ENCODE data around the gene FBXW11. TPM values are rescaled to one million over a fixed set of nuclear protein-coding genes. Genes with fewer than 3 reads are reported as not detected.
"Not testable (repeated sequence)": the region's sequence is repeated elsewhere in the genome, so short reads cannot be mapped to it uniquely, and the experiment has no call there.

FBXW11 gene
- total RNA-seq, 1 experiment from 2014 or later: 50.6 TPM

- in situ Hi-C loops (cut with HindIII; ENCODE audit: low pct_unique_long_range_greater_than_20kb, low sequenced_read_pairs): no loop called here
These were observed 25.5 kb upstream of the FBXW11 start for GRCh38 chr5:172031894-172032461.

GRCh38 chr5:172029876-172030275 is 23.4 kb upstream of the FBXW11 start:
- in situ Hi-C loops (cut with HindIII; ENCODE audit: low pct_unique_long_range_greater_than_20kb, low sequenced_read_pairs): no loop called here
- no peak for DNase-seq (ENCODE audit: low read depth, low spot score)

More at GRCh38 chr5:172031894-172032461, 25.5 kb upstream of the FBXW11 start:
- no peak for DNase-seq (ENCODE audit: low read depth, low spot score)

- DNase-seq (ENCODE audit: low read depth, low spot score): no peak
- in situ Hi-C loops (cut with HindIII; ENCODE audit: low pct_unique_long_range_greater_than_20kb, low sequenced_read_pairs): no loop called here
These were observed 21.7 kb upstream of the FBXW11 start for GRCh38 chr5:172028167-172028566.

- in situ Hi-C loops (cut with HindIII; ENCODE audit: low pct_unique_long_range_greater_than_20kb, low sequenced_read_pairs): not testable (repeated sequence)
- DNase-seq (ENCODE audit: low read depth, low spot score): peak; percentile 21
These were observed 13.8 kb upstream of the FBXW11 start for GRCh38 chr5:172020110-172020786.

GRCh38 chr5:172015346-172015745 is 8.9 kb upstream of the FBXW11 start:
- in situ Hi-C loops (cut with HindIII; ENCODE audit: low pct_unique_long_range_greater_than_20kb, low sequenced_read_pairs): no loop called here
- no peak for DNase-seq (ENCODE audit: low read depth, low spot score)

- peak; percentile 59 for DNase-seq (ENCODE audit: low read depth, low spot score)
- in situ Hi-C loops (cut with HindIII; ENCODE audit: low pct_unique_long_range_greater_than_20kb, low sequenced_read_pairs): no loop called here
These were observed 3.8 kb upstream of the FBXW11 start for GRCh38 chr5:172010278-172010677.

GRCh38 chr5:172009536-172010270 is 3.3 kb upstream of the FBXW11 start:
- in situ Hi-C loops (cut with HindIII; ENCODE audit: low pct_unique_long_range_greater_than_20kb, low sequenced_read_pairs): no loop called here
- no peak for DNase-seq (ENCODE audit: low read depth, low spot score)

- in situ Hi-C loops (cut with HindIII; ENCODE audit: low pct_unique_long_range_greater_than_20kb, low sequenced_read_pairs): no loop called here
- no peak for DNase-seq (ENCODE audit: low read depth, low spot score)
These were observed 2.3 kb upstream of the FBXW11 start for GRCh38 chr5:172008689-172009141.

- DNase-seq (ENCODE audit: low read depth, low spot score): no peak
- in situ Hi-C loops (cut with HindIII; ENCODE audit: low pct_unique_long_range_greater_than_20kb, low sequenced_read_pairs): no loop called here
These were observed 1.6 kb upstream of the FBXW11 start for GRCh38 chr5:172008111-172008455.

- DNase-seq (ENCODE audit: low read depth, low spot score): no peak
These were observed 1.0 kb upstream of the FBXW11 start for GRCh38 chr5:172007175-172008110.

GRCh38 chr5:172005708-172006320 is 624 bp downstream of the FBXW11 start:
- in situ Hi-C loops (cut with HindIII; ENCODE audit: low pct_unique_long_range_greater_than_20kb, low sequenced_read_pairs): no loop called here
- DNase-seq (ENCODE audit: low read depth, low spot score): no peak

More at GRCh38 chr5:172007175-172008110, 1.0 kb upstream of the FBXW11 start:
- in situ Hi-C loops (cut with HindIII; ENCODE audit: low pct_unique_long_range_greater_than_20kb, low sequenced_read_pairs): no loop called here

- in situ Hi-C loops (cut with HindIII; ENCODE audit: low pct_unique_long_range_greater_than_20kb, low sequenced_read_pairs): no loop called here
- no peak for DNase-seq (ENCODE audit: low read depth, low spot score)
These were observed 1.6 kb downstream of the FBXW11 start for GRCh38 chr5:172004824-172005237.

- no peak for DNase-seq (ENCODE audit: low read depth, low spot score)
These were observed 2.7 kb downstream of the FBXW11 start for GRCh38 chr5:172003746-172004145.

GRCh38 chr5:172002840-172003512 is 3.5 kb downstream of the FBXW11 start:
- in situ Hi-C loops (cut with HindIII; ENCODE audit: low pct_unique_long_range_greater_than_20kb, low sequenced_read_pairs): no loop called here
- DNase-seq (ENCODE audit: low read depth, low spot score): no peak

More at GRCh38 chr5:172003746-172004145, 2.7 kb downstream of the FBXW11 start:
- in situ Hi-C loops (cut with HindIII; ENCODE audit: low pct_unique_long_range_greater_than_20kb, low sequenced_read_pairs): no loop called here

GRCh38 chr5:172002310-172002709 is 4.1 kb downstream of the FBXW11 start:
- peak; percentile 45 for DNase-seq (ENCODE audit: low read depth, low spot score)
- in situ Hi-C loops (cut with HindIII; ENCODE audit: low pct_unique_long_range_greater_than_20kb, low sequenced_read_pairs): no loop called here

GRCh38 chr5:171999877-172000276 is 6.6 kb downstream of the FBXW11 start:
- in situ Hi-C loops (cut with HindIII; ENCODE audit: low pct_unique_long_range_greater_than_20kb, low sequenced_read_pairs): no loop called here
- DNase-seq (ENCODE audit: low read depth, low spot score): no peak

GRCh38 chr5:171999100-171999499 is 7.3 kb downstream of the FBXW11 start:
- in situ Hi-C loops (cut with HindIII; ENCODE audit: low pct_unique_long_range_greater_than_20kb, low sequenced_read_pairs): no loop called here
- no peak for DNase-seq (ENCODE audit: low read depth, low spot score)
